Mesenteric fat pad (tissue), 1 donor: ENCODE results near the gene COA5. TPM values are rescaled to one million over a fixed set of nuclear protein-coding genes. Genes with fewer than 3 reads are reported as not detected.

ENCODE experiments used
- DNase-seq: peaks from one replicate; pipeline ENCODE4 v3.0.0-alpha.2; 2020; ENCODE audit warnings: low spot score
- total RNA-seq: library from RNA; stranded (reverse); fragmentation: NEBNext Ultra II Directional; extraction: Animal tissue kit (Norgen Biotek cat#: 25700); gene quantifications from one replicate; pipeline ENCODE4 v1.2.1, GENCODE V29; 2021
- donor health status: DM: yes; HTN: yes; CAD: no.

Gene COA5
- total RNA-seq, 1 donor from 2014 or later: 18.0 TPM

- no peak for DNase-seq
These were observed 35.6 kb downstream of the COA5 start for GRCh38 chr2:98572676-98573075.

DNA sequence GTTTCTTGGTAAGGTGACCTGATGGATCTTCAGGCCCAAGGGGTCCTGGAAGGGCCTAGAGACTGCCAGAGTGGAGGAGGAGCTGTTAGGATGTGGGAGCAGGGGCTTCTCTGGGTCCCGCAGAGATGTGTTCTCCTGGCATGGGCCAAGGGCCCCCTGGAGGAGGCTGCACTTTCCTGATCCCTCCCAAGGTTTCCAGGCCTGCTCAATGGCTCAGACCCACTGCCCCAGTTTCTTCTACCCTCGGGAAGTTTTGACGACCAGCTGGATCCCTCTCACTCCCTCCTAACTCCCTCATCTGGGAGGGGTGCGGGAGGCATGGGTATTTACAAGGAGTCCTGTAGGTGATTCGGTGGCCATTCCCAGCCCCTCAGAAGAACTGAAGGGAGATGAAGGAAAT lies 36.1 kb downstream of the COA5 start:
- peak; percentile 68 for DNase-seq

DNA sequence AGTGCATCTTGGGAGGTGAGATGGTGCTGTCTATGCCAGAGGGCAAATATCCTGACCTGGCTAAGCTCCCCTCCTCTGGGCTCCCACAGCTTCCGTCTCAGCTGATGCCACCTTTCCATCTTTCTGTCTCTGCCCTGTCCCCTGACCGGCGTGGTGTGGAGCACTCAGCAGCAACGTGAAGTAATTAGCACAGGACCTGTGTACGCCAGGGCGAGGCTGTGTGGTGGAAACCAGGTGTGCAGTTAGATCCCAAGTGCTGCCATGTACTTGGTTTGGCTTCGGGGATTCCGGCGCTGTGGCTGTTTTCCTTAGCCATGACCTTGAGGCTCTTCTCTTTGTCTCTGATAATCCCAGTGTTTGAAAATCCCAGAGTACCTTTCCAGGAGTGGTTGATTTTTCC lies 36.5 kb downstream of the COA5 start:
- peak; percentile 55 for DNase-seq

GRCh38 chr2:98571121-98571701 lies 37.1 kb downstream of the COA5 start:
- peak; percentile 80 for DNase-seq

DNA sequence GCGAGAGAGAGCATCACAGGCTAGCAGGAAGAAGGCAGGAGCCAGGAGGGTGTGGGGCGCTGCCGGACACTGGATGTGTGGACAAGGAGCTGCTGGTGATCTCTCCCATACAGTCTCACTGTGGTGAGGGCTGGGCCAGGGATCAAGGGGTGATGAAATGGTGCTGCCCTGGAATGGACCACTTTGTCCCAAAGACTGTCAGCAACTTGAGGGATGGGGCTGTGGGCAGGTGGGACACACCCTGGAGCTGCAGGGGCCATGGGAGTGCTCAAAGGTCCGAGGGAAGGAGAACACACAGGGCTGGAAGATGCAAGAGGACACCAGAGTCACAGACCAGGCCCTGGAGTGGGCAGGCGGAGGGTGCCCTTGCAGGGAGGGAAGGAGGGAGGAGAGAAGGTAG lies 38.0 kb downstream of the COA5 start:
- peak; percentile 82 for DNase-seq

DNA sequence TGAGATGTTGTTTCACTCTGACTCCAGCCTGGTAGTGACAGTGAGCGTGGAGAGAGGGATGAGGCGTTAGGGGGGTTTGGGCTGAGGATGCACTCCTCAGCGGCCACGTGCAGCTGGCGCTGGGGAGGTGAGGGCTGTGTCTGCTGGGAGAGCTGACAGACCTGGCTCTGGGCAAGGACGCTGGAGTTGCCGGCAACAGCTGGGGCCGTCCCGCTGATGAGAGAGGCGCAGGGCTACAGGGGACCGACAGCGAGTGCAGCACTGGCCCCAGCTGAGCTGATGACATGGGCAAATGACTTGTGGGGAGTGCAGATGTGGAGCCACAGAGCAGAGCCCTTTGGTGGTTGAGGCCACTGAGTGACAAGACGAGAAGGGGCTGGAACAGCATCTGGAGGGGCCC lies 38.4 kb downstream of the COA5 start:
- no peak for DNase-seq

DNA sequence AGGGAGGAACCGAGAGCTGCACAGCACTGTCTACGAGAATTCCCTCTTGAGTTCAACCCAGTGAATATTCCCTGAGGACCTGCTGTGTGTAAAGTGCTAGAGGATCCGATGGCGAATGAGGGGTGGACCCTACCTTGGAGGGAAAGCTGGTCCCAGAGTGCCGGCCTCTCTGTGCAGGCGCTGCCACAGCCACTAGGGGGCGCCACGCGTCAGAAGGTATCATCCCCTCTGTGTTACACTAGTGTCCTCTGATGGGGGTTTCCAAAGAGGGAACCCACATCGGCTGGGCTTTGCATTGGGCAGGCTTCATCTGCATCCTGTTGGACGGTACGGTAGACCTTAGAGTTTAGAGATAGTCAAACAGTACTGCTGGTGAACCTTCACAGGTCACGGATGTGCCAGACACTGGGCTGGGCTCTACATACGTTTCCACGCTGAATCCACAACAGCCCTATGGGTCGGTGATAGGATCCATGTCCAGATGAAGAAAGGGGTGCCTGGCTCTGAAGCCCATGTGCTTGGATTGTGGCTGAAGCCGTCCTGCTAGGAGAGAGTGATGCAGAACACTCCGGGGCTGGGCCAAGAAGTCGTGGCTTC lies 39.0 kb downstream of the COA5 start:
- DNase-seq: no peak

DNA sequence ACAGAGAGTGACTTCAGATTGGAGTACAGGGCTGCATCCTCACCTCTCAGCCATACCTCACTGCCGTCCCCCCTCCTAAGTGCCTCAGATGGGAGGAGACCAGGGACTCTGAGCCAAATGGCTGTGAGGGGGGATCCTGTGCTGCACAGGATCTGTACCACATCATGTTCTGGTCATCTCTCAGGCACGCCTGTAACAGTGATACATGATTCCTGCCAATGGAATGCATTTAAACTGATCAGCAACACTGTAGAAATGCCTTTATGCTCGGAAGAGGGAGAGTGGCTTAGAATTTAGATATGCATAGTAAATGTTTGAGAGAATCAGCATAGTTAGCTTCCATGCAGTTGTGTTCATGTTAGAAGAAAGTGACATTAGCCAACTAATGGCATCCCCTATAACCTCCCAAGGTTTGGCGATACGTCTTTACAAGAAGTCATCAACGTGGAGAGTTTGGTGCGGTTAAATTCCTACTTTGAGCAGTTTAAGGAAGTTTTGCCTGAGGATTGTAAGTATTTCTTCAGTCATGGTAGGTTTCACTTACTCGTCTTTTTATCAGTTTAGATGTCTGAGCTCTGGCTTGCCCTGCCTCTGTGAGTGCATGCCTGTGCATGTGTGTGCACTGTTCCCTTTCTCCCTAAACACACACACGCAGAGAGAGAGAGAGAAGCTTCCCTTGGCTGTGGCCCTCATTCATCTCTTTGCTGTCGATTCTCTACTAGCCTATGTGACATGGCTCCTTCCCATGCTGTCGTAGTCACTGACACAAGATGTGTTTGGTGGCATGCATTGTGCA lies 40.0 kb downstream of the COA5 start:
- no peak for DNase-seq

GRCh38 chr2:98565941-98566340 lies 42.4 kb downstream of the COA5 start:
- DNase-seq: peak; percentile 64

DNA sequence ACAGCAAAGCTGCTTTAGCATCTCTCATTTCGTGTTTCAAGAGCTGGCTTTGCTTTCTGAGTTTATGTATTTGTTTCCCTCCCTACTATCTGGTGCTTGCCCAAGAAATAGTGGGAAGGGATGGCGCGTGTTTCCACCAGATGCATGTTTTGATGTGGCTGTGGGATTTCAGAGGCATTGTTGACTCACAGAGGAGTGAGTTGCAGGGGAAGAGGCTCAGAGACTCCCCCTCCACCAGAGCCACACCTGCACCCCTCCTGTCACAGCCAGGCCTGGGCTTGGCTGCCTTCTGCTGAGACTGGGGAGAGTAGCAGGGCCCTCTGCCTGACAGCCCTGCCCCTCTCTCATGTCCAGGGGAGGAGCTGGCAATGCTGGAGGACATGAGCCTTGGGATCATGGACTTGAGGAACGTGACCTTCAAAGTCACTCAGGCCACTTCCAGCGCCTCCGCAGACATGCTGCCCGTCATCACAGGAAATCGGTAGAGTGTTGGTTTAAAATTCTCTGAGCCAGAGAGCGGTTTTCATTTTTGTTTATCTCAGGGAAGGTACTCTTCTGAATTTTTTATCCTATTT lies 42.9 kb downstream of the COA5 start:
- DNase-seq: peak; percentile 80

DNA sequence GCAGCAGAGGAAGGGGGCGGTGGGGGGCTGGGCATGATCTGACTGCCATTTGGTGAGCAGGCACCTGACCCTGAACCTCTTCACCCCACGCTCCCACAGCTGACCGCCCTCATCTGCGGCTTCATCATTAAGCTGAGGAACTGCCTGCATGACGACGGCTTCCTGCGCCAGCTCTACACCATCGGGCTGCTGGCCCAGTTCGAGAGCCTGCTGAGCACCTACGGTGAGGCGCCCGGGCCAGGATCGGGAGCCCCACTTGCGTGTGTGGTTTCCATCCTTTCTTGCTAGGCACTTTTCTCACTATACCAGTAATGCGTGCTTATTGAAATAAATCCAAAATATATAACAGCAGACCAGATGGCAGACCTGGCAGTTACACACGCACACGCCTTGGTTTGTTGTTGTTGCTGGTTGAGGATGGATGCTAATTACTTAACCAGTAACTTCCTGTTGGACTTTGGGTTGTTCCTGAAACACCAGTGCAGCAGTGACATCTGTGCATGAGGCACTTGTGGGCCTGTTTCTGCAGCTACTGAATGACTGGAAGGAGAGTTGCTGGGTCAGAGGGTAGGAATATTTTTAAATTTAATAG lies 43.7 kb downstream of the COA5 start:
- DNase-seq: peak; percentile 5

DNA sequence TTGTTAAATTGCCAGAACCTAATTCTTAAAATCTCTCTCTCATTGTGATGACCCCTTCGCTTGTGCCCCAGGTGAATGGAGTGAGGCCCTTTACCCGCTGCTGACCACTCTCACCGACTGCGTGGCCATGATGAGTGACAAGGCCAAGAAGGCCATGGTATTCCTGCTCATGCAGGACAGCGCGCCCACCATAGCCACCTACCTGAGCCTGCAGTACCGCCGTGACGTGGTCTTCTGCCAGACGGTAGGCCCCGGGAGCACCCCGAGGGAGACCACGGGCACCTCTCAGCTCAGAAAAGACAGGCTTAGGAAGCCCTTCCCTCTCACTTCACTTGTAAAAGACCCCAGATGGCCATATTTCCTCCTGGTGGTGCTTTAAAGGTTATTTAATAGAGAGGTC lies 44.9 kb downstream of the COA5 start:
- DNase-seq: no peak

- no peak for DNase-seq
These were observed 46.2 kb downstream of the COA5 start for GRCh38 chr2:98561902-98562695.

DNA sequence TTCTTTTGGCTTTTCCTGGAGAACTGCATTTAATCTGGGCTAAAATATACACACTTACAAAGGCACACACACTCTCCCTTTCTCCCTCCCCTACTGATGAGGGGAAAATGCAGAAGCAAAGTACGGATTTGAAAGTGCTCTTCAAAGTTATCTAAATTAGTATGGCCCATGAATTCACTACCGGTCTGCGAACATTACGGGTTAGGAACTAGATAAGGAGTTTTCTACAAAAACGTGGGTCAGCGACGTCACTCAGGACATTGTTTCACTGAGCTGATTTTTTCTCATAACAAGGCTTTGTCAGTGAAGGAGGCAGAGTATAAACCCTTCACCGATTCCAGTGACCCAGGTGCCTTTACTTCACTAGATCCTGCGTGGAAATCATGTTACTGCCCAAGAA lies 47.3 kb downstream of the COA5 start:
- DNase-seq: no peak

GRCh38 chr2:98560256-98560771 lies 48.0 kb downstream of the COA5 start:
- no peak for DNase-seq

DNA sequence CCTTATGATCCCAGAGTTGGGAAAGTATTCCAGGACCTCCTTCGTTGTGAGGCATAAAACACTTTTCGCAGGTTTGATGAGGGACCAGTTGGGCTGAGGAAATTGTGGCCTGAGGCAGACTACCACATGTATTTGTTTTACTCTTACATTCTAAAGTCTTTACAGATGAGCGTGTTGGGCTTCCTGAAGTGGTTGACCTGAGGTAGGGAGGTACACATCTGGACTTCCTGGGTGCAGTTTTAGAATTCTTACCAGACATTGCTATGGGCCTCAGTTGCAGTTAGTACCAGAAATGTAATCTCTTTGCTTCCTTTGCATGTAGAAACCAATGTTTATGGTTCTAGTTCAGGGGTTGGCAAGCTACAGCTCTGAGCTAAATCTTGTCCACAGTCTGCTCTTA lies 48.7 kb downstream of the COA5 start:
- DNase-seq: no peak

- DNase-seq: no peak
These were observed 49.3 kb downstream of the COA5 start for GRCh38 chr2:98558852-98559530.

GRCh38 chr2:98556344-98557033 lies 51.8 kb downstream of the COA5 start:
- DNase-seq: peak; percentile 35

- DNase-seq: peak; percentile 69
These were observed 52.6 kb downstream of the COA5 start for GRCh38 chr2:98555696-98556095.
